Stimulated activated CD4-positive, alpha-beta T cell treated with anti-CD3 and anti-CD28 coated beads, Interleukin-4, amount 100 ng/mL, for 48 hours (primary cell): Measurements from ENCODE around the gene TTC19.
"Not testable (repeated sequence)": the region's sequence is repeated elsewhere in the genome, so short reads cannot be mapped to it uniquely, and the experiment has no call there.

ENCODE experiments used
- DNase-seq, 2 donors: peaks; one replicate each; pipeline ENCODE4 v3.0.0-alpha.2; 2020; ENCODE audit warnings: low read depth in 2 of 2

The TTC19 gene

GRCh38 chr17:16027708-16028584, 28.3 kb downstream of the TTC19 start:
- peak; percentile 21 to 50 for DNase-seq

- no peak for DNase-seq
Observed at GRCh38 chr17:16033729-16034349, 34.2 kb downstream of the TTC19 start.

DNA sequence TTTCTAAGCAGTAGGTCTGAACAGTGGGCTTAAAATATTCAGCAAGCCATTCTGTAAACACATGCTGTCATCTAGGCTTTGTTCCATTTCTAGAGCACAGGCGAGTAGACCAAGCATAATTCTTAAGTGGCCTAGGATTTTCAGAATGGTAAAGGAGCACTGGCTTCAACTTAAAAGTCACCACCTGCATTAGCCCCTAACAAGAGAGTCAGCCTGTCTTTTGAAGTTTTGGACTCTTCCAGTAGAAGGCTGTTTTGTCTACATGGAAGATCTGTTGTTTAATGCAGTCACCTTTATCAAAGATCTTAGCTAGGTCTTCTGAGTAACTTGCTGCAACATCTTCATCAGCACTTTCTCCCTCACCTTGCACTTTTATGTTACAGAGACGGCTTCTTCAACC, 36.6 kb downstream of the TTC19 start:
- DNase-seq, result no peak

GRCh38 chr17:16037636-16038035, 38.0 kb downstream of the TTC19 start:
- no peak for DNase-seq

GRCh38 chr17:16040710-16041251, 41.2 kb downstream of the TTC19 start:
- no peak for DNase-seq

DNA sequence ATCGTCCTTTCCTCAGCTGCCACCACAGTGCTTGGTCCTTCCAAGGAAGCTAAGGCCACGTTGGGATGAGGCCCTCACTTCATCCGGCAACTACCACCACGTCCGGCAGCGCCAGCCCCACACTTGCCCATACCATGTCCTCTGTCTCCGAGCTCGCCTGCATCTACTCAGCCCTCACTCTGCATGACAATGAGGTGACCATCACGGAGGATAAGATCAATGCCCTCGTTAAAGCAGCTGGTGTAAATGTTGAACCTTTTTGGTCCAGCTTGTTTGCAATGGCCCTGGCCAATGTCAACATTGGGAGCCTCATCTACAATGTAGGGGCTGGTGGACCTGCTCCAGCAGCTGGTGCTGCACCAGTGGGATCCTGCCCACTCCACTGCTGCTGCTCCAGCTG, 44.9 kb downstream of the TTC19 start:
- DNase-seq, result no peak

GRCh38 chr17:16046966-16047365, 47.3 kb downstream of the TTC19 start:
- no peak for DNase-seq

GRCh38 chr17:16048811-16049449, 49.3 kb downstream of the TTC19 start:
- no peak for DNase-seq

- no peak for DNase-seq
Observed at GRCh38 chr17:16050844-16051243, 51.2 kb downstream of the TTC19 start.

GRCh38 chr17:16052486-16052885, 52.9 kb downstream of the TTC19 start:
- DNase-seq, result no peak

GRCh38 chr17:16055139-16055538, 55.5 kb downstream of the TTC19 start:
- not testable (repeated sequence) for DNase-seq

DNA sequence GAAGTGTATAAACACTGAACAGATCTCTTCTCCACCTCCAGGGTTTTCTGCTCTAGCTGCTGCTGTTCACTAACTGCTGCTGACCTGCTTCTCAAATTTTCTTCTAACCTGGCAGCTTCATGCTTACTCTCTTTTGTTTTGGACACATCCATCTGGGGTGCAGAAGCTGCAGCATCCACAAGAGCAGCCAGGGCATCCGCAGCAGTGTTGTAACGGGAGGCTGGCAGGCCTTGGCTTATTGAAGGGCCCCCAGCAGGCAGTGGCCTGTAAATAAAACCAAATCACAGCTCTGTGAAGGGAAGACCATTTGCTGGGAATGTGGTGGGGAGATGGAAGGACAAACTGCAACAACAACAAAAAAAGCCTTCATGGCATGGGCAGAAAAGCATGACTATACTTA, 62.0 kb downstream of the TTC19 start:
- DNase-seq, result no peak

GRCh38 chr17:16066125-16066524, 66.5 kb downstream of the TTC19 start:
- no peak for DNase-seq

DNA sequence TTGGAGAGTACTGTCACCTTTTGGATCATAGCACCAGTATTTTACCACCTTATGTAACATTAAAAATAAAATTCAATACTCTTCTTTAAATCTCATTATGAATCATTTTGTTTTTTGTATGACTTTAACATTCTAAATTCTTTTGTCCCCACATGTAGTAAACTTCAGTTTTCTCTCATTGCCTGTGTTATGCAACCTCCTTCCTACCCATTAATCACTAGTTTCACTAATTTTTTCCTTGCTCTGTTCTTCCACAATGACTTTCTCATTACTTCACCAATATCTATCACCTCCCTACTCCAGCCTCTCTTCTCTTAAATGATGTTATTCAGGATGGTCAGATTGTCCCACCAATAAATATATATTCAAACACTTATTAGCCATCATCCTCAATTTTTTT, 68.7 kb downstream of the TTC19 start:
- no peak for DNase-seq

DNA sequence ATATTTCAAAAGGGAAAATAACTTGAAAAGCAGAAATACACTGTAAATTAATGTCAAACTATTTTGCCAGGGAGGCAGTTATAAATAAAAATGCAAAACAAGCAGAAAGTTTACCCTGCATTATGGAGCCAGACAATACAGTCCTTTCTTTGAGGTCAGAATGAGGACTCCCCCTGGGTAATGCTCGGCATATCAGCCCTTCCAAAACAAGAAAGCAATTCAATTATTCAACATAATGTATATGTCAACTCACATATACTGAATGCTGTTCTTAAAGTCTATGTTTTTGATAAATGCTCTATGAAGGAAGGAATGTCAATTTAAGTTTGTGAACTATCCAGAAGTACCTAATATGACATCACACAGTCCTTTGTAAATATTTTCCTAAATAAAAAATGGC, 72.4 kb downstream of the TTC19 start:
- no peak for DNase-seq

DNA sequence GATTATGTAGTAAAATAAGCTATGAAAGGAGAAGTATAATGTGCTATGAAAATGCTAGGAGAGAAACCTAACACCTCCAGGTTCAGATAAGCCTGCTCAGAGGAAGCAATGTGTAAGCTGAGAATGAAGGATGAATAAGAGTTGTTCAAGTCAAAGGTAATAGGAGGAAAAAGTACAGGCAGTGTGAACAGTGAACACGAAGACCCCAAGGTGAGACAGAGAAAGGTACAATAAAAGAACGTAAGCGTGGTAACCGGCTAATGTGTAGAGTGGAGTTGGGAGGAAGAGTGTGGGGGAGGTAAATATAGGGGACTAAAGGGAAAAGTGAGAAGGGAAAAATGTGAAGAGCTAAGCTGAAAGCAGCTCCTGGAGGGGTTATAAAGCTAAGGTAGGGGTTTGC, 74.2 kb downstream of the TTC19 start:
- DNase-seq, result no peak

DNA sequence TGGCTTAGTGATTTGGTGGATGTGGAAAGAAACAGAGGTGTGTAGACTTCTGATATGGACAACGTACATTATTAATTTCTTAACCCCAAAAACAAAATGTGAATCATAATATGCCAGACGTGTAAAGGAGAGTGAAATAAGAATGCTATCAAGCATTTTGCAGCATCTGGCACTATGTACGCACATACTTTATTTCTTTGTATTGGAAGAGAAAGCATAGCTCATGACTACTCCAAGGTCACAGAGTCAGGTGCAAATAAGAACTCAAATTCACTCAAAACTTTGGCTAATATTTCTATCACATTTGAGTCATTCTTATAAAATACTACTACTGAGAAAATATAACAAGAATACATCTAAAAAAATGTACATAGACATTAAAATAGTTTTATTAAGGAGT, 74.8 kb downstream of the TTC19 start:
- DNase-seq, result no peak

DNA sequence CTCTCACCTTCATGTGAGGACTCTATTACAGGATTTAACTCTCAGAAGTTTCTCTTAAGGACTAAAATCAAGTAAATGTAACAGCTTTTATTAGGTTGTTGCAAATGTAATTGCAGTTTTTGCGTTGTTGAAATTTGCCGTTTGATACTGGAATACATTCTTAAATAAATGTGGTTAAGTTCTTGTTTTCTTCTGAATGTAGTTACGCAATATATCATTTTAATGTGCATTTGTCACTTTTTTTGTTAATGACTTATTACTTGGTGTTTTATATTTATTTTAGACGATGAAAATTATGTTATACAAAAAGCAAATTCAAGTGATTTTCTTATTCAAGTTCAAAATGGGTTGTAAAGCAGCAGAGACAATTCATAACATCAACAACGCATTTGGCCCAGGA, 76.3 kb downstream of the TTC19 start:
- no peak for DNase-seq
